Stimulated activated CD8-positive, alpha-beta memory T cell treated with anti-CD3 and anti-CD28 coated beads, Interleukin-15, amount 100 ng/mL, for 48 hours (primary cell): ENCODE data around the gene UGT1A8.
A peak's percentile ranks its signal among the peaks of the same experiment; 100 is the strongest.
"Not testable (repeated sequence)": the region's sequence is repeated elsewhere in the genome, so short reads cannot be mapped to it uniquely, and the experiment has no call there.

ENCODE experiments used
- DNase-seq, 2 donors: peaks; one replicate each; pipeline ENCODE4 v3.0.0-alpha.2; 2020; ENCODE audit warnings: low read depth in 2 of 2

UGT1A8 gene

GRCh38 chr2:233686928-233687327 is 69.5 kb downstream of the UGT1A8 start:
- DNase-seq = no peak

GRCh38 chr2:233688341-233688740 is 70.9 kb downstream of the UGT1A8 start:
- no peak for DNase-seq

DNA sequence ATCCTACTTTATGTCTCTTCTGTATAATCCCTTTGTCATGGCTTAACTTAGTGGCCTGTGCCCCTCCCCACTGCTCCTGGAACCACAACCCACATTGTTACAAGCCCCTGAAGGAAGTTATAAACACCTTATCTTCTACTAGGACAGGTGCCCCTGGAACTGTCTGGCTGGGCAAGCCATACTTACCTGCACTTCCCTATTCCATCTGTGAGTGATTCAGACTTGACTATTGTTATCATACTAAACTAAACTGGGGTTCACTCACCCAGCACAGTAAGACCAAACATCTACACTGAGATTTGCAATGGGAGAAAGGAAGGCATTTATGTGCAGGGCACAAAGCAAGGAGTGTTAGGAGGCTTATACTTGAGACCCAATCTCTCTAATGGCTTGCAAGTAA is 71.6 kb downstream of the UGT1A8 start:
- no peak for DNase-seq

DNA sequence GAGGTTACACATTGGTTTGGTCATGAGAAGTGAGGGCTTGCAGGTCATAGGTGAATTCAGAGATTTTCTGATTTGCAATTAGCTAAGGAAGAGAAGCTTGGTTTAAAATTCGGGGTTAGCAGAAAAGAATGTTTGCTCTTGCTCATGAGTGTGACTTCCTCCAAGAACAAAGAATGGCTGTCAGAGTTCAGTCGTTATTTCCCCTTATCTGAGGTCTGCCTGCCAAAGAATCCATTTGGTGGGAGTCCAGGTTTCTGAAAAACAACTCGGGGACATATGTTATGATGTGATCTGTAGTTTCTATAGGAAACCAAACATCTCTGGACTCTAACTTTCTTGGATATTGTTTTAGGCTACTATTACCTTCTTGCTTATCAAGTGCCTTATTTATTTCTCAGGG is 72.1 kb downstream of the UGT1A8 start:
- DNase-seq = no peak

DNA sequence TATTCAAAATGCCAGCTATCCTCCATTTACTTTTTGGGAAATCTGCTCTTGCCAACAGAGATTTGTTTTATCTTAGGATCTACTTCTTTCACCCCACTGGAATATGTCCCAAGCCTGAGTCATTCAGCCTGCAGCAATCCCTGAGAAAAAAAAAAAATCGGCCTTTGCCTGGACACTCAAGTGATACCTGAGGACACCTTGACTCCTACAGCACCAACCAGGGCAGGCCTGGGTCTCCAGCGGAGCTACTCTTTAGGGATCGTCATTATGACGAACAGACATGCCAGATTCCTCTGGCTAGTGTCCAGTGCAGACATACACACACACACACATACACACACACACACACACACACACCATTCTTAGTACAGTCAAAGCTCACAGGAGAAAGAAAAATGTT is 73.0 kb downstream of the UGT1A8 start:
- DNase-seq = no peak

- DNase-seq = no peak
Observed at GRCh38 chr2:233691443-233692433, 74.3 kb downstream of the UGT1A8 start.

DNA sequence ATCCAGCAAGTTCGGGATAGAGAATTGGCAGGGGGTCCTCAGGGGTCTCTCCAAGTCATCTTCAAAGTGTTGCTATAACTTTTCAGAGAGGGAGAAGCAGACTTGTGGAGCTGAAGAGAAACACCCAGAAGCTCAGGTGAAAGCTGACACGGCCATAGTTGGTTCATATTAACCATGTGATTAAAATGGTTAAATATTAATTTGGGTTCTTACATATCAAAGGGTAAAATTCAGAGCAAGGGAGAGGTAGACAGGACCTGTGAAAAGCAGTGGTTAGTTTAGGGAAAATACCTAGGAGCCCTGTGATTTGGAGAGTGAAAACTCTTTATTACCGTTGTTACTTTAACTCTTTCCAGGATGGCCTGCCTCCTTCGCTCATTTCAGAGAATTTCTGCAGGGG is 75.2 kb downstream of the UGT1A8 start, which contains the start of gene UGT1A6:
TSS of gene UGT1A6 (plus strand) at position 243 of the 400 bp plus-strand sequence. CDS start at position 358, 115 bp downstream.
- no peak for DNase-seq

- DNase-seq = no peak
Observed at GRCh38 chr2:233693963-233694362, 76.5 kb downstream of the UGT1A8 start.

DNA sequence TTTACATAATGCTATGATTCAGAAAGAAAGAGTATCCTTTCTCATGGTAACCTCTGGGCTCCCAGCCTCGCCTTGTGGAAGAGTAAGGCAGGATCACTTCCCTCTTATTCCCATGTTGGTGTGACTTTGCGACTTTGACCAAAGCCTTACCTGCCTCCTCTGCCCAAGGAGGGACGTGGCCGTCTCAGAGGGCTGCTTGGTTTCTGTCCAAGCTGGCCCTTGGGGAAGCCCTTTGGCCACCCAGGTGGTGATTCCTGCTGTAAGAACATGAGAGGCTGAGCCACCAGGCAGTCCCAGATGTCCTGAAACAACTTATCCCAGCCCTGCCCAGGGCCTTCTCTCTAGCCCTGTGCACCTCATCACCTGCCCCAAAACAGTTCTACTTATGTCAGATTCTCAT is 81.3 kb downstream of the UGT1A8 start:
- DNase-seq = no peak

DNA sequence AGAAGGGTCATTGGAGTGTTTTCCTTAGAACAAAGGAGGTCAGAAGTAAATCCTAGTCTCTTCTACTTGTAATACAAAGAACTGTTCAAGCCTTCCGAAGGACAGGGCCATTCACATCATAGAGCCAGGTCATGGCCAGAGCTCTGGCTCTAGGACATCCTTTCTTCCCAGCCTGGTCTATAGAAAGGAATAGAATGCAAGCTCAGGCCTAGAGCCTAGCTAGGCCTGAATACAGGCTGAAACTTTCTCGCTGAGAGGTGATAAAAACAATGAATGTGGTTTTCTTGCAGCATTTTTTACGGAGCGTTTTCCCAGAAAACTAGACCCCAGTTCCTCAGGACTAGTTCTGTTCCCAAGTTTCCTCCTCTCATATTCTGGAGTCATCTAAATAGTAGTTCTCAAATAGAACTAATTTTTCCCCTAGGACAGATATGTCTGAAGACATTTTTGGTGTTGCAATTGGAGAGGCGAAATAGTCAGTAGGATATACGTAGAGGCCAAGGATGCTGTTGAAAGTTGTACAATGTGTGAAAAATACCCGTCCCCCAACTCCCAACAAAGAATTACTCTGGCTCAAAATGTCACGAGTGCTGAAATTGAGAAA is 82.1 kb downstream of the UGT1A8 start:
- no peak for DNase-seq

DNA sequence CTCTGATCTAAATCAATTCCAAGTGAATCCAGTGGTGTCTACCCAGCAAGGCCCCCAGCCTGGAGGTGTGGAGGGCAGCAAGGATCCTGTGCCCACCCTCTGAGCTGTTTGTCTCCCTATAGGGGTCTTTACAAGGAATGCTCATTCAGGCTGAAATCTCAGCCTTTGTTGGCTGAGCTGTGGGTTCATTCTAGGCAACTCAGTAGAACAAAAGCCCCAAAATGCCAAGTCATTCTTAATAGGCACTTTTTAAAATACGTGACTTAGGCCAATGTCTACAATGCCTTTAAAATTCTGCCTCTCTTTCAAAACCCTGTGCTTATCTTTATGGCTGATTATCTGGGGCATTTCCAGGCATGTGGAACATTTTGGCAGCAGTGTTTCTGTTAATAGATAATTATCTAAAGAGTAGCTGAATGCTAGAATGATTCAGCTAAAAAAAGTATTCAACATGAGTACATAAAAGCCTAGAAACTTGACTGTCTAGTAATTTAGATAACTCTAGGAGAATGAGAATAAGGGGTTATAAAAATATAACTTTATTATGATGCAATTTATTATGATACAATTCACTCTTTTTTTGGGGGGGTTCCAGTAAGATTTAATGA is 82.7 kb downstream of the UGT1A8 start:
- DNase-seq = no peak

- DNase-seq = not testable (repeated sequence)
Observed at GRCh38 chr2:233700842-233701241, 83.4 kb downstream of the UGT1A8 start.

DNA sequence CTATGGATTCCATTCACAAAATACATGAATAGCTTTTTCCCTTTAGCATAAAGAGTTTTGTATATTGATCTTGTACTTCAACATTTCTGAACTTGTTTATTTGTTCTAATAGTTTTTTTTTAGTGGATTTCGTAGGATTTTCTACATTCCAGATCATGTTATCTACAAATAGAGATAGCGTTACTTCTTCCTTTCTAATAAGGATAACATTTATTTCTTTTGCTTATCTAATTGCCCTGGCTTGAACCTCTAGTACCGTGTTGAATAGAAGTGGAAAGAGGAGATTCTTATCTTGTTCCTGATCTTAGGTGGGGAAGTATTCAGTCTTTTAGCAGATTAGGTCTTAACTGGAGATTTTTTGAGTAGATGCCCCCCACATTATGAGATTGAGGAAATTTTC is 84.8 kb downstream of the UGT1A8 start:
- no peak for DNase-seq

GRCh38 chr2:233705911-233706506 is 88.6 kb downstream of the UGT1A8 start:
- DNase-seq = no peak

DNA sequence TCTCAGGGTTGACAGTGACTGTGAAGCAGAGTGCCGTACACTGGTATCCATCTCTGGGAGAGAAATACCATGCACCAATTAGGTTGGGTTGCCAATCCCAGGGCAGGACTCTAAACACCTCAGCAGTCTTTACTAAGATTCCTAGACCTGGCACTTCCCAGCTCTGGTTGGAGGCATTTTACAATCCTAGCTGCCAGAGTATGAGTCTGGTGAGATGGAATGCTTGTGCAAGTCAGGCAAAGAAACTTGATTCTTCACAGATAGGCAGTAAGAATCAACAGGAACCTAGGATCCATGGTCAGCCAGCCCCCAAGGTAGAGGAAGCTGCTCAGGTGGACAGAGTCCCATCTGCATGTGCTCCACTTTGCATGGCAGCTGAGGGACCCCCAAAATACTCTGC is 89.3 kb downstream of the UGT1A8 start:
- DNase-seq = no peak

DNA sequence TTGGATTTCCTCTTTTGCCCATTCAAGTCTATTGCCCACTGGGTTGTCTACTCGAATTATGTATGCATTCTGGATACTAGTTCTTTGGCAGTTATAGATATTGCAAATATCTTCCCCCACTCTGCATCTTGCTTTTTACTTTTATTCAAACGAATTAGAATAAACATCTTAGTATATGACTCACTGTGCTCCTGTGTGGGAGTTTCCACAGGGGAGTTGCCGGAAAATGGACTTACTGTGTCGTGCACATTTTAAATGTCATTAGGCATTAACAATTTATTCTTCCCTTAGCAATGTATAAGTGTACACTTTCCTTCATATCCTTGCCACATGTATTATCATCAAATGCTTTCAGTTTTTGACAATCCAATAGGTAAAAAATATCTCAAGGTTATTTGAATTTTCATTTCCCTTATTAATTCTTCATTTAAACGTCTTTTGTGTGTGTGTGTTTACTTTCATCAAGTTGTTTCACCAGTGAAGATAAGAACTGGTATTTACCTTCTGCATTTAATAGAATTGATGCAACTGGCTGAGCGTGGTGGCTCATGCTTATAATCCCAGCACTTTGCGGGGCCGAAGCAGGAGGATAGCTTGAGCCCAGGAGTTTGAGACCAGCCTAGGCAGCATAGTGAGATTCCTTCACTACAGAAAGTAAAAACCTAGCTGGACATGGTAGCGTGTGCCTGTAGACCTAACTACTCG is 90.7 kb downstream of the UGT1A8 start:
- no peak for DNase-seq

GRCh38 chr2:233708942-233709341 is 91.5 kb downstream of the UGT1A8 start:
- no peak for DNase-seq

- DNase-seq = peak; percentile 28 to 32
Observed at GRCh38 chr2:233711312-233712008, 94.0 kb downstream of the UGT1A8 start.

DNA sequence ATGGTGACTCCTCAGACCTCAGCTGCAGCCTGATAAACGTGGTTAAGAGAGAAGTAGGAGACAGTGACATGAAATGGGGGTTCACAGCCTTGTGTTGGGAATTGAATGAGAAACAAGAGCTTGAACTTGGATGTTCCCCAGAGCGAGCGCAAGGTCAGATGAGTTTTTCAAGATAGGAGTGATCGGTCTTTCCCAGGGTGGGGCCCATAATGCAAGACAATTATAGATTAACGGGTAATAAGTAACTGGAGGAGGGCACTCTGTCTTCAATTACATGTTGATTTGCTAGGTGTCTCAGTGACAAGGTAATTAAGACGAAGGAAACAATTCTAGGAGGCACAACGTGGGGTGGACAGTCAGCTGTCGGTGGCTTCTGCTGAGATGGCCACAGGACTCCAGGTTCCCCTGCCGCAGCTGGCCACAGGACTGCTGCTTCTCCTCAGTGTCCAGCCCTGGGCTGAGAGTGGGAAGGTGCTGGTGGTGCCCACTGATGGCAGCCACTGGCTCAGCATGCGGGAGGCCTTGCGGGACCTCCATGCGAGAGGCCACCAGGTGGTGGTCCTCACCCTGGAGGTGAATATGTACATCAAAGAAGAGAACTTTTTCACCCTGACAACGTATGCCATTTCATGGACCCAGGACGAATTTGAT is 95.3 kb downstream of the UGT1A8 start, which contains the start of gene UGT1A5:
TSS of gene UGT1A5 (plus strand) at position 297 of the 651 bp plus-strand sequence. CDS start at position 382, 85 bp downstream.
- no peak for DNase-seq

DNA sequence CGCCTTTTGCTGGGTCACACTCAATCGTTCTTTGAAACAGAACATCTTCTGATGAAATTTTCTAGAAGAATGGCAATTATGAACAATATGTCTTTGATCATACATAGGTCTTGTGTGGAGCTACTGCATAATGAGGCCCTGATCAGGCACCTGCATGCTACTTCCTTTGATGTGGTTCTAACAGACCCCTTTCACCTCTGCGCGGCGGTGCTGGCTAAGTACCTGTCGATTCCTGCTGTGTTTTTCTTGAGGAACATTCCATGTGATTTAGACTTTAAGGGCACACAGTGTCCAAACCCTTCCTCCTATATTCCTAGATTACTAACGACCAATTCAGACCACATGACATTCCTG is 95.8 kb downstream of the UGT1A8 start:
- no peak for DNase-seq
